ENCODE measurements around the gene SBDS. TPM values are rescaled to one million over a fixed set of nuclear protein-coding genes. Genes with fewer than 3 reads are reported as not detected.

SBDS gene
- total RNA-seq, 1 experiment from 2014 or later: 25.5 TPM

DNA sequence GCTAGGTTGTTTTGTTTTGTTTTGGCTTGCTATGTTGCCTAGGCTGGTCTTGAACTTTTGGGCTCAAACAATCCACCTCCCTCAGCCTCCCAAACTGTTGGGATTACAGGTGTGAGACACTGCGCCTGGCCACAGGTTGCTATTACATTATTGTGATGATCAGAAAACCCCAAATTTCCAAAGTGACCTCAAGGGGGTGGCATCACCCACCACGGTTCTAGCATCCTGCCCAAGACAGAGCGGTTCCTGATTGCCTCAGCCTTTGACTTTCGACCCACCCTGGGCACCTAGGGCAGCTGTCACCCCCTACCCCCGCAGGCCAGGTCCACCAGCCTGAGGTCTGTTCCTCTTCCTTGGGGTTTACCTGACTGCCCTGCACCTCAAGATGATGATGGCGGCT, 28.4 kb downstream of the SBDS start:
- peaks cover 2% of the 10 kb centered on the region; the same call in 1 of the 2 replicates for H3K4me1 Mint-ChIP-seq
- H3K4me3 Mint-ChIP-seq: no peak overlapping the region
- no peak overlapping the region for H3K27ac Mint-ChIP-seq
- CTCF ChIA-PET: interaction anchor here (1.2 kb wide), 1 partner anchor 74 kb away, joined by 3 read pairs; no protein-coding TSS in a partner anchor
- TF ChIP-seq ZNF416 (CRISPR knock-in tag; IDR thresholded peaks at IDR 0.05) (no peak), NFE2L1 (CRISPR knock-in tag; IDR thresholded peaks at IDR 0.05) (no peak), TCF7 (CRISPR knock-in tag; IDR thresholded peaks at IDR 0.05; ENCODE audit: low read depth) (no peak), FOXJ3 (CRISPR knock-in tag; IDR thresholded peaks at IDR 0.05; ENCODE audit: borderline replicate concordance) (no peak), ETV6 (CRISPR knock-in tag; IDR thresholded peaks at IDR 0.05) (no peak), CBFB (CRISPR knock-in tag; IDR thresholded peaks at IDR 0.05; ENCODE audit: low read depth) (no peak), ZNF317 (CRISPR knock-in tag; IDR thresholded peaks at IDR 0.05; ENCODE audit: borderline replicate concordance, low read depth) (no peak), FOXP1 (CRISPR knock-in tag; IDR thresholded peaks at IDR 0.05; ENCODE audit: borderline replicate concordance) (no peak), GABPB1 (CRISPR knock-in tag; IDR thresholded peaks at IDR 0.05) (no peak)
- TF ChIP-seq, protein P1, sequence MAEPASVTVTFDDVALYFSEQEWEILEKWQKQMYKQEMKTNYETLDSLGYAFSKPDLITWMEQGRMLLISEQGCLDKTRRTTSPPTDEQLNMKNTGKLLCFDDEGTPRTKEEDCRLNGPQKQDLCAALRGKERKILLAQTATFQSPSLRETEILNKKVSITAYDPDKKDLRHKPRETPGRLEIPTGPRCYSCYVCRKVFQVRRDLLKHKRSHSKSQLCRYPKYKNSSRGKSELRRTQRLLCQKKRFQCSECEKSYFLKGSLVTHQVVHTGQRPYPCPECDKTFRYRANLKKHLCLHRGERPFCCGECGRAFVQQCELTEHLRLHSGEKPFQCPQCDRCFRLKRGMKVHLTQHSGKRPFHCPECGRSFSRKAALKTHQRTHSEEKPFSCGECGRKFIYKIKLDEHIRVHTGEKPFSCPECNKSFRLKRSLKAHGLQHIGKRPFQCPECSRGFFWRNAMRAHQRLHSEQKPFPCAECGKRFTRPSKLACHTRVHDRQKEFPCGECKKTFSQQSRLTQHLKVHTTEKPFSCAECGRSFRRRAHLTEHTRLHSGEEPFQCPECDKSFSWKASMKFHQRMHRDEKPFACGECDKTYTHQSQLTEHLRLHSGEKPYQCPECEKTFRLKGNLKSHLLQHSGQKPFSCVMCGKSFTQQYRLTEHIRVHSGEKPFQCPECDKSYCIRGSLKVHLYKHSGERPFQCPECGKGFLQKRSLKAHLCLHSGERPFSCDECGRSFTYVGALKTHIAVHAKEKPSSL (CRISPR knock-in tag; conservative IDR thresholded peaks at IDR 0.05): no peak
- TF ChIP-seq, protein P2, sequence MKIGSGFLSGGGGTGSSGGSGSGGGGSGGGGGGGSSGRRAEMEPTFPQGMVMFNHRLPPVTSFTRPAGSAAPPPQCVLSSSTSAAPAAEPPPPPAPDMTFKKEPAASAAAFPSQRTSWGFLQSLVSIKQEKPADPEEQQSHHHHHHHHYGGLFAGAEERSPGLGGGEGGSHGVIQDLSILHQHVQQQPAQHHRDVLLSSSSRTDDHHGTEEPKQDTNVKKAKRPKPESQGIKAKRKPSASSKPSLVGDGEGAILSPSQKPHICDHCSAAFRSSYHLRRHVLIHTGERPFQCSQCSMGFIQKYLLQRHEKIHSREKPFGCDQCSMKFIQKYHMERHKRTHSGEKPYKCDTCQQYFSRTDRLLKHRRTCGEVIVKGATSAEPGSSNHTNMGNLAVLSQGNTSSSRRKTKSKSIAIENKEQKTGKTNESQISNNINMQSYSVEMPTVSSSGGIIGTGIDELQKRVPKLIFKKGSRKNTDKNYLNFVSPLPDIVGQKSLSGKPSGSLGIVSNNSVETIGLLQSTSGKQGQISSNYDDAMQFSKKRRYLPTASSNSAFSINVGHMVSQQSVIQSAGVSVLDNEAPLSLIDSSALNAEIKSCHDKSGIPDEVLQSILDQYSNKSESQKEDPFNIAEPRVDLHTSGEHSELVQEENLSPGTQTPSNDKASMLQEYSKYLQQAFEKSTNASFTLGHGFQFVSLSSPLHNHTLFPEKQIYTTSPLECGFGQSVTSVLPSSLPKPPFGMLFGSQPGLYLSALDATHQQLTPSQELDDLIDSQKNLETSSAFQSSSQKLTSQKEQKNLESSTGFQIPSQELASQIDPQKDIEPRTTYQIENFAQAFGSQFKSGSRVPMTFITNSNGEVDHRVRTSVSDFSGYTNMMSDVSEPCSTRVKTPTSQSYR (CRISPR knock-in tag; IDR thresholded peaks at IDR 0.05): no peak
- TF ChIP-seq, protein P3, sequence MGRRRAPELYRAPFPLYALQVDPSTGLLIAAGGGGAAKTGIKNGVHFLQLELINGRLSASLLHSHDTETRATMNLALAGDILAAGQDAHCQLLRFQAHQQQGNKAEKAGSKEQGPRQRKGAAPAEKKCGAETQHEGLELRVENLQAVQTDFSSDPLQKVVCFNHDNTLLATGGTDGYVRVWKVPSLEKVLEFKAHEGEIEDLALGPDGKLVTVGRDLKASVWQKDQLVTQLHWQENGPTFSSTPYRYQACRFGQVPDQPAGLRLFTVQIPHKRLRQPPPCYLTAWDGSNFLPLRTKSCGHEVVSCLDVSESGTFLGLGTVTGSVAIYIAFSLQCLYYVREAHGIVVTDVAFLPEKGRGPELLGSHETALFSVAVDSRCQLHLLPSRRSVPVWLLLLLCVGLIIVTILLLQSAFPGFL (CRISPR knock-in tag; IDR thresholded peaks at IDR 0.05; ENCODE audit: borderline replicate concordance): no peak
- TF ChIP-seq, protein P4, sequence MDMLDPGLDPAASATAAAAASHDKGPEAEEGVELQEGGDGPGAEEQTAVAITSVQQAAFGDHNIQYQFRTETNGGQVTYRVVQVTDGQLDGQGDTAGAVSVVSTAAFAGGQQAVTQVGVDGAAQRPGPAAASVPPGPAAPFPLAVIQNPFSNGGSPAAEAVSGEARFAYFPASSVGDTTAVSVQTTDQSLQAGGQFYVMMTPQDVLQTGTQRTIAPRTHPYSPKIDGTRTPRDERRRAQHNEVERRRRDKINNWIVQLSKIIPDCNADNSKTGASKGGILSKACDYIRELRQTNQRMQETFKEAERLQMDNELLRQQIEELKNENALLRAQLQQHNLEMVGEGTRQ (CRISPR knock-in tag; IDR thresholded peaks at IDR 0.05): no peak
- TF ChIP-seq, protein P5, sequence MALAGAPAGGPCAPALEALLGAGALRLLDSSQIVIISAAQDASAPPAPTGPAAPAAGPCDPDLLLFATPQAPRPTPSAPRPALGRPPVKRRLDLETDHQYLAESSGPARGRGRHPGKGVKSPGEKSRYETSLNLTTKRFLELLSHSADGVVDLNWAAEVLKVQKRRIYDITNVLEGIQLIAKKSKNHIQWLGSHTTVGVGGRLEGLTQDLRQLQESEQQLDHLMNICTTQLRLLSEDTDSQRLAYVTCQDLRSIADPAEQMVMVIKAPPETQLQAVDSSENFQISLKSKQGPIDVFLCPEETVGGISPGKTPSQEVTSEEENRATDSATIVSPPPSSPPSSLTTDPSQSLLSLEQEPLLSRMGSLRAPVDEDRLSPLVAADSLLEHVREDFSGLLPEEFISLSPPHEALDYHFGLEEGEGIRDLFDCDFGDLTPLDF (CRISPR knock-in tag; IDR thresholded peaks at IDR 0.05): no peak
- TF ChIP-seq, protein P6, sequence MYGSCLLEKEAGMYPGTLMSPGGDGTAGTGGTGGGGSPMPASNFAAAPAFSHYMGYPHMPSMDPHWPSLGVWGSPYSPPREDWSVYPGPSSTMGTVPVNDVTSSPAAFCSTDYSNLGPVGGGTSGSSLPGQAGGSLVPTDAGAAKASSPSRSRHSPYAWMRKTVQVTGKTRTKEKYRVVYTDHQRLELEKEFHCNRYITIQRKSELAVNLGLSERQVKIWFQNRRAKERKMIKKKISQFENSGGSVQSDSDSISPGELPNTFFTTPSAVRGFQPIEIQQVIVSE (CRISPR knock-in tag; IDR thresholded peaks at IDR 0.05; ENCODE audit: borderline replicate concordance): no peak
- TF ChIP-seq, protein P7, sequence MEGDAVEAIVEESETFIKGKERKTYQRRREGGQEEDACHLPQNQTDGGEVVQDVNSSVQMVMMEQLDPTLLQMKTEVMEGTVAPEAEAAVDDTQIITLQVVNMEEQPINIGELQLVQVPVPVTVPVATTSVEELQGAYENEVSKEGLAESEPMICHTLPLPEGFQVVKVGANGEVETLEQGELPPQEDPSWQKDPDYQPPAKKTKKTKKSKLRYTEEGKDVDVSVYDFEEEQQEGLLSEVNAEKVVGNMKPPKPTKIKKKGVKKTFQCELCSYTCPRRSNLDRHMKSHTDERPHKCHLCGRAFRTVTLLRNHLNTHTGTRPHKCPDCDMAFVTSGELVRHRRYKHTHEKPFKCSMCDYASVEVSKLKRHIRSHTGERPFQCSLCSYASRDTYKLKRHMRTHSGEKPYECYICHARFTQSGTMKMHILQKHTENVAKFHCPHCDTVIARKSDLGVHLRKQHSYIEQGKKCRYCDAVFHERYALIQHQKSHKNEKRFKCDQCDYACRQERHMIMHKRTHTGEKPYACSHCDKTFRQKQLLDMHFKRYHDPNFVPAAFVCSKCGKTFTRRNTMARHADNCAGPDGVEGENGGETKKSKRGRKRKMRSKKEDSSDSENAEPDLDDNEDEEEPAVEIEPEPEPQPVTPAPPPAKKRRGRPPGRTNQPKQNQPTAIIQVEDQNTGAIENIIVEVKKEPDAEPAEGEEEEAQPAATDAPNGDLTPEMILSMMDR (IDR thresholded peaks at IDR 0.05): no peak
- ATAC-seq (peak; percentile 61), DNase-seq (ENCODE audit: low spot score) (no peak)
- peaks cover 9% of the 10 kb centered on the region for H3K9me3 Mint-ChIP-seq
- POLR2A ChIA-PET: no interaction called here
- H3K27me3 Mint-ChIP-seq (ENCODE audit: low read depth): no peaks in the 10 kb centered on the region
- peaks cover 4% of the 10 kb centered on the region; the same call in 1 of the 2 replicates for H3K36me3 Mint-ChIP-seq

Measured in WTC11 (cell line).